Measurements from ENCODE around the gene SSH2.
A peak's percentile ranks its signal among the peaks of the same experiment; 100 is the strongest.

The SSH2 gene

GRCh38 chr17:29630630-29631193 lies 299.3 kb downstream of the SSH2 start:
- no peak for DNase-seq (ENCODE audit: low read depth)
- TF ChIP-seq CTCF (IDR thresholded peaks at IDR 0.05; ENCODE audit: low read length, missing control alignments), result no peak
- H3K4me3 ChIP-seq (replicated peaks; ENCODE audit: low read depth, low read length), result no peak overlapping the region

GRCh38 chr17:29629839-29630238 lies 300.2 kb downstream of the SSH2 start:
- no peak for DNase-seq (ENCODE audit: low read depth)
- TF ChIP-seq CTCF (IDR thresholded peaks at IDR 0.05; ENCODE audit: low read length, missing control alignments), result no peak

DNA sequence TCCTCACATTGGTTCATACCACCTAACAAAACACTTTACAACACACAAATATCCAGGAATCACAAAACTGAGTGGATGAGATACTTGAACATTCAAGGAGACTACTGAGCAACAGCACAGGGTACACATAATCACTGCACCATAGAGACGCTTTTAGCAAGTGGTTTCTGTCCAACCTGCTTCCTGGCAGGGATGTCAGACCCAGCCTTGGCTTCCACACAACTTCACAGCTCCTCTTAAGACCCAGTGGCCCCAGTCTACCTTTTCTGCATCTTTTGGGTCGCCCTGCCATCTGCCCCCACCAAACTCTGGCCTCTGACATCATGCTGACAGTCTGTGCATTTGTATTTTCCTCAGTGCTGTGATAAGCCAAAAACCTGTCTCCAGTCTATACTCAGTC lies 301.4 kb downstream of the SSH2 start:
- H3K4me3 ChIP-seq (replicated peaks; ENCODE audit: low read depth, low read length), result no peak overlapping the region
- no peak for TF ChIP-seq CTCF (IDR thresholded peaks at IDR 0.05; ENCODE audit: low read length, missing control alignments)
- no peak for DNase-seq (ENCODE audit: low read depth)

More at GRCh38 chr17:29629839-29630238, 300.2 kb downstream of the SSH2 start:
- no peak overlapping the region for H3K4me3 ChIP-seq (replicated peaks; ENCODE audit: low read depth, low read length)

GRCh38 chr17:29627951-29628350 lies 302.1 kb downstream of the SSH2 start:
- H3K4me3 ChIP-seq (replicated peaks; ENCODE audit: low read depth, low read length), result no peak overlapping the region
- DNase-seq (ENCODE audit: low read depth), result no peak
- TF ChIP-seq CTCF (IDR thresholded peaks at IDR 0.05; ENCODE audit: low read length, missing control alignments), result no peak

GRCh38 chr17:29625037-29625750 lies 304.8 kb downstream of the SSH2 start:
- no peak for DNase-seq (ENCODE audit: low read depth)
- no peak overlapping the region for H3K4me3 ChIP-seq (replicated peaks; ENCODE audit: low read depth, low read length)
- TF ChIP-seq CTCF (IDR thresholded peaks at IDR 0.05; ENCODE audit: low read length, missing control alignments), result no peak

GRCh38 chr17:29624586-29624985 lies 305.4 kb downstream of the SSH2 start:
- TF ChIP-seq CTCF (IDR thresholded peaks at IDR 0.05; ENCODE audit: low read length, missing control alignments), result no peak
- no peak for DNase-seq (ENCODE audit: low read depth)

GRCh38 chr17:29623283-29623647 lies 306.8 kb downstream of the SSH2 start:
- no peak for DNase-seq (ENCODE audit: low read depth)
- TF ChIP-seq CTCF (IDR thresholded peaks at IDR 0.05; ENCODE audit: low read length, missing control alignments), result no peak
- H3K4me3 ChIP-seq (replicated peaks; ENCODE audit: low read depth, low read length), result peak overlapping the region; percentile 76

More at GRCh38 chr17:29624586-29624985, 305.4 kb downstream of the SSH2 start:
- no peak overlapping the region for H3K4me3 ChIP-seq (replicated peaks; ENCODE audit: low read depth, low read length)

Data from fibroblast of pulmonary artery (primary cell).